Measurements from ENCODE around the gene FGF23. TPM values are rescaled to one million over a fixed set of nuclear protein-coding genes. Genes with fewer than 3 reads are reported as not detected.

Gene FGF23
- total RNA-seq, 1 experiment from 2014 or later, result 0.24 TPM

- H3K36me3 Mint-ChIP-seq (ENCODE audit: insufficient read depth in 1 of 3, low read depth in 3 of 3), result peaks cover 6 to 36% (median 30%) of the 10 kb centered on the region in 3 experiments; a peak in 6 of 7 replicates
Measured at GRCh38 chr12:4327293-4327692, 52.2 kb downstream of the FGF23 start.

More at GRCh38 chr12:4327293-4327692, 52.2 kb downstream of the FGF23 start:
- no peak overlapping the region for H3T11ph ChIP-seq (ENCODE audit: low read length)
- no peak overlapping the region for H3K23ac ChIP-seq (ENCODE audit: insufficient read length, low read depth, low read length)
- H3K9me3 ChIP-seq (ENCODE audit: control insufficient read depth, low read depth, low read length), result no peaks in the 10 kb centered on the region
- no peaks in the 10 kb centered on the region for H3K23me2 ChIP-seq (ENCODE audit: insufficient read length, low read depth, low read length, poor library complexity, severe bottlenecking)
- H4K8ac ChIP-seq (replicated peaks; ENCODE audit: insufficient read length, low read depth, low read length), result no peak overlapping the region
- no peaks in the 10 kb centered on the region for H4K20me1 ChIP-seq (ENCODE audit: control insufficient read depth, insufficient read depth, insufficient read length)
- H2BK120ac ChIP-seq (ENCODE audit: low read depth, low read length, poor library complexity, severe bottlenecking), result no peak overlapping the region
- TF ChIP-seq CTCF (conservative IDR thresholded peaks at IDR 0.05), result no peak
- H3K4me1 ChIP-seq (ENCODE audit: insufficient read depth, low read length), result no peaks in the 10 kb centered on the region; the same call in 1 of the 2 replicates
- Mint-ChIP-seq H3K9me3 (no peaks in the 10 kb centered on the region), H3K27ac (no peak overlapping the region; a peak in 1 of 7 replicates), H3K27me3 (ENCODE audit: low read depth) (no peaks in the 10 kb centered on the region), H3K4me1 (peaks cover 4 to 9% of the 10 kb centered on the region in 2 experiments), H3K4me3 (no peak overlapping the region)
- H3K4ac ChIP-seq (ENCODE audit: low read depth, low read length), result no peak overlapping the region
- H4K91ac ChIP-seq (ENCODE audit: insufficient read length, low read depth, low read length), result no peak overlapping the region
- no peaks in the 10 kb centered on the region for H3K27me3 ChIP-seq (ENCODE audit: insufficient read depth, low read length)
- H3K9ac ChIP-seq (ENCODE audit: extremely low read depth, insufficient read length, low read length), result no peak overlapping the region
- DNase-seq, result no peak
- H3K27ac ChIP-seq (ENCODE audit: insufficient read length, low read depth, low read length), result no peak overlapping the region
- no peak overlapping the region for H2BK20ac ChIP-seq (ENCODE audit: low read depth, low read length, poor library complexity, severe bottlenecking)
- H3K79me2 ChIP-seq (ENCODE audit: insufficient read depth, low read length), result peaks cover 3% of the 10 kb centered on the region; the same call in 1 of the 2 replicates
- no peak overlapping the region for H2BK15ac ChIP-seq (ENCODE audit: low read depth, low read length)
- no peak overlapping the region for H2AK5ac ChIP-seq (ENCODE audit: insufficient read length, low read length)
- H3K4me2 ChIP-seq (ENCODE audit: insufficient read depth, insufficient read length, low read length), result no peak overlapping the region
- H3K14ac ChIP-seq (ENCODE audit: insufficient read depth, low read length), result no peak overlapping the region
- H2AFZ ChIP-seq (ENCODE audit: low read length), result no peak overlapping the region
- no peak overlapping the region for H2BK5ac ChIP-seq (ENCODE audit: insufficient read length, low read length)
- H3K56ac ChIP-seq (ENCODE audit: insufficient read length, low read depth, low read length), result no peak overlapping the region
- H4K5ac ChIP-seq (ENCODE audit: insufficient read length, low read depth, low read length), result no peak overlapping the region
- peaks cover 4% of the 10 kb centered on the region for H3K79me1 ChIP-seq (ENCODE audit: insufficient read depth, low read depth, low read length, poor library complexity, severe bottlenecking)
- H2BK12ac ChIP-seq (ENCODE audit: insufficient read length, low read depth, low read length), result no peak overlapping the region
- H3K18ac ChIP-seq (ENCODE audit: insufficient read length, low read depth, low read length), result no peak overlapping the region
- WGBS (ENCODE audit: extremely low coverage, insufficient read length, low lambda C conversion rate), result no CpG with 5 or more reads among the region's 2 CpGs

All from H9 (cell line).